Hepatocyte (in vitro differentiated cells): ENCODE data around the gene ZNF75A. TPM values are rescaled to one million over a fixed set of nuclear protein-coding genes. Genes with fewer than 3 reads are reported as not detected.

Experiments
- DNase-seq: peaks from one replicate; pipeline ENCODE4 v3.0.0-alpha.2; 2016; ENCODE audit warnings: low spot score
- H2AFZ ChIP-seq: fragments of 200-600 bp; sonication (generic); 2 replicates; pipeline ENCODE4 v1.6.0; 2016; ENCODE audit warnings: antibody characterized with exemption, mild to moderate bottlenecking
- H3K27ac ChIP-seq: fragments of 200-600 bp; sonication (generic); 2 replicates; pipeline ENCODE4 v1.5.1; 2016; ENCODE audit warnings: mild to moderate bottlenecking
- H3K27me3 ChIP-seq: fragments of 200-600 bp; sonication (generic); 2 replicates; pipeline ENCODE4 v1.6.1; 2016
- H3K36me3 ChIP-seq: fragments of 200-600 bp; sonication (generic); replicated peaks from 2 replicates; pipeline ENCODE4 v1.5.1; 2016; ENCODE audit warnings: low read depth; ENCODE audit not compliant: insufficient read depth
- H3K4me1 ChIP-seq: fragments of 200-600 bp; sonication (generic); 2 replicates; pipeline ENCODE4 v1.5.1; 2016; ENCODE audit warnings: mild to moderate bottlenecking, moderate library complexity; ENCODE audit not compliant: insufficient read depth
- H3K4me2 ChIP-seq: fragments of 200-600 bp; sonication (generic); 2 replicates; pipeline ENCODE4 v1.6.0; 2016
- H3K4me3 ChIP-seq: fragments of 200-600 bp; sonication (generic); 2 replicates; pipeline ENCODE4 v1.5.1; 2016; ENCODE audit warnings: mild to moderate bottlenecking
- H3K79me2 ChIP-seq: fragments of 200-600 bp; sonication (generic); 2 replicates; pipeline ENCODE4 v1.6.0; 2017; ENCODE audit warnings: mild to moderate bottlenecking
- H3K9me2 ChIP-seq: fragments of 200-600 bp; sonication (generic); replicated peaks from 2 replicates; pipeline ENCODE4 v1.6.0; 2017; ENCODE audit warnings: mild to moderate bottlenecking; ENCODE audit not compliant: insufficient read depth
- H3K9me3 ChIP-seq: fragments of 200-600 bp; sonication (generic); 2 replicates; pipeline ENCODE4 v1.5.1; 2016; ENCODE audit warnings: low read depth, mild to moderate bottlenecking
- H4K20me1 ChIP-seq: fragments of 200-600 bp; sonication (generic); 2 replicates; pipeline ENCODE4 v1.6.0; 2016; ENCODE audit warnings: mild to moderate bottlenecking; ENCODE audit not compliant: insufficient read depth, poor library complexity, severe bottlenecking
- CTCF ChIP-seq: fragments of 200-600 bp; sonication (generic); IDR thresholded peaks from 2 replicates; pipeline ENCODE4 v1.5.1; 2016; ENCODE audit warnings: antibody characterized with exemption, mild to moderate bottlenecking; ENCODE audit not compliant: poor library complexity
- EZH2 ChIP-seq: fragments of 200-600 bp; sonication (generic); IDR thresholded peaks from 2 replicates; pipeline ENCODE4 v1.6.1; 2016; ENCODE audit warnings: antibody characterized with exemption, mild to moderate bottlenecking, borderline replicate concordance
- EZH2phosphoT487 ChIP-seq: fragments of 200-600 bp; sonication (generic); IDR thresholded peaks from one replicate; pipeline ENCODE4 v1.6.1; 2018; ENCODE audit warnings: antibody characterized with exemption, mild to moderate bottlenecking, low read depth, moderate library complexity; ENCODE audit not compliant: unreplicated experiment, severe bottlenecking
- WGBS: methylation state at CpG from one replicate; pipeline ENCODE4 v1.1.6; 2016; ENCODE audit warnings: low lambda C conversion rate; ENCODE audit errors: missing lambda C conversion rate; 5-methylcytosine and 5-hydroxymethylcytosine counted together
- polyA plus RNA-seq: library from polyadenylated mRNA; unstranded; fragments of >200 nt; fragmentation: Nextera tagmentation; extraction: Ambion mirVana; gene quantifications from 2 replicates; pipeline ENCODE4 v1.2.1, GENCODE V29; 2016
- total RNA-seq: library from RNA; depleted of rRNA; stranded (reverse); fragments of >200 nt; gene quantifications from 2 replicates; pipeline ENCODE4 v1.2.3, GENCODE V29; 2014

ZNF75A gene
- total and polyA plus RNA-seq, 2 experiments from 2014 or later = 24.9 to 25.9 TPM

- H3K27ac ChIP-seq = peak overlapping the region; percentile 100
These were observed 21.5 kb upstream of the ZNF75A start for GRCh38 chr16:3283543-3284447.

GRCh38 chr16:3285131-3285530 is 20.2 kb upstream of the ZNF75A start:
- DNase-seq = no peak
- Histone ChIP-seq H3K79me2 (peaks cover 65% of the 10 kb centered on the region), H3K36me3 (peaks cover 14% of the 10 kb centered on the region), H3K9me2 (no peaks in the 10 kb centered on the region), H3K4me3 (peak overlapping the region; percentile 89), H3K4me1 (peaks cover 10% of the 10 kb centered on the region), H3K27ac (no peak overlapping the region), H2AFZ (no peak overlapping the region), H3K9me3 (peaks cover 28% of the 10 kb centered on the region), H3K4me2 (peak overlapping the region; percentile 95), H4K20me1 (no peaks in the 10 kb centered on the region), H3K27me3 (no peaks in the 10 kb centered on the region)
- 83% methylated on average over 6 of the region's 6 CpGs for WGBS
- TF ChIP-seq EZH2 (no peak), EZH2phosphoT487 (no peak), CTCF (no peak)

More at GRCh38 chr16:3283543-3284447, 21.5 kb upstream of the ZNF75A start:
- 7% methylated on average over 56 of the region's 56 CpGs for WGBS
- Histone ChIP-seq H3K4me1 (peaks cover 10% of the 10 kb centered on the region), H3K79me2 (peaks cover 56% of the 10 kb centered on the region), H3K9me2 (no peaks in the 10 kb centered on the region), H4K20me1 (no peaks in the 10 kb centered on the region), H3K4me3 (peak overlapping the region; percentile 89), H3K27me3 (no peaks in the 10 kb centered on the region), H3K9me3 (peaks cover 15% of the 10 kb centered on the region), H3K36me3 (peaks cover 5% of the 10 kb centered on the region), H2AFZ (peak overlapping the region; percentile 38), H3K4me2 (peak overlapping the region; percentile 95)
- TF ChIP-seq EZH2phosphoT487 (no peak), EZH2 (no peak), CTCF (no peak)
- no peak for DNase-seq

- H3K27ac ChIP-seq = no peak overlapping the region
- no peaks in the 10 kb centered on the region for H3K27me3 ChIP-seq
- H3K4me3 ChIP-seq = no peak overlapping the region
- H3K9me3 ChIP-seq = peaks cover 51% of the 10 kb centered on the region
- H3K4me2 ChIP-seq = no peak overlapping the region
- H3K36me3 ChIP-seq = peaks cover 24% of the 10 kb centered on the region
- H4K20me1 ChIP-seq = no peaks in the 10 kb centered on the region
- TF ChIP-seq EZH2 (no peak), EZH2phosphoT487 (no peak), CTCF (no peak)
- 98% methylated on average over 16 of the region's 16 CpGs for WGBS
- no peak for DNase-seq
- H2AFZ ChIP-seq = no peak overlapping the region
- no peaks in the 10 kb centered on the region for H3K4me1 ChIP-seq
- peaks cover 59% of the 10 kb centered on the region for H3K79me2 ChIP-seq
- H3K9me2 ChIP-seq = no peaks in the 10 kb centered on the region
These were observed 15.2 kb upstream of the ZNF75A start for GRCh38 chr16:3289998-3290673.
